ENCODE measurements around the gene AK9. TPM values are rescaled to one million over a fixed set of nuclear protein-coding genes. Genes with fewer than 3 reads are reported as not detected.

The AK9 gene
- total and polyA plus RNA-seq, 7 experiments from 2014 or later = 5.8 to 19.5 (median 7.3) TPM

DNA sequence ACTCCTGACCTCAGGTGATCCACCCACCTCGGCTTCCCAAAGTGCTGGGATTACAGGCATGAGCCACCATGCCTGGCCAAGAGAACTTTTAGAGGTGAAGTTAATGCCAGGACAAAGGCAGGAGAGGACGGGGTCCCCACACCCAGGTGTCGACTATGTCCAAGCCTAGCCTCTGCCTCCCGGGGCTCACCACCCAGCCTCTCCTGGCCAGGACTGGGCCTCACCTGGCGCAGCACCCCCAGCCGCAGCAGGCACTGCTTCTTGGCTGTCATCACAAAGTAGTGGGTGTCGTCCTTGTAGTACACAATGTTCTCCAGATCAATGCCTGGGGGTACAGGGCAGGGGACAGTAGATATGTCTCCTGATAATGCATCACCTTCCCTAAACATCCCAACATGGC is 239.6 kb downstream of the AK9 start:
- ChIA-PET CTCF (no interaction called here), POLR2A (interaction anchor here (2.7 to 5.6 kb wide), 3 partner anchors 10 to 69 kb away, joined by 13 to 48 read pairs (median 40); partner anchors contain the start of genes CD164, PPIL6 and SMPD2)
- ATAC-seq (no peak), DNase-seq (no peak)
- no peaks in the 10 kb centered on the region for H3K9me3 ChIP-seq (ENCODE audit: control insufficient read depth in 2 of 3, low read length in 3 of 3)
- H3K9me3 Mint-ChIP-seq = no peaks in the 10 kb centered on the region
- peaks cover 0 to 28% (median 0%) of the 10 kb centered on the region in 5 donors for H3K36me3 Mint-ChIP-seq
- intact Hi-C loops (cut with micrococcal nuclease) = loop anchor here (5.0 to 10.0 kb wide), 3 partner anchors 1154 to 1627 kb away; partner anchors contain the start of genes AFG1L (in 1 of the 2), CDK19 (in 1 of the 2) and SCML4 (in 1 of the 2)
- H3K4me3 ChIP-seq (ENCODE audit: low read length) = no peak overlapping the region
- H3K27me3 Mint-ChIP-seq = no peaks in the 10 kb centered on the region
- no peak overlapping the region for H3K27ac ChIP-seq (ENCODE audit: low read depth, low read length)
- peaks cover 0 to 44% (median 10%) of the 10 kb centered on the region in 3 experiments for H3K36me3 ChIP-seq (ENCODE audit: control insufficient read depth in 2 of 3, insufficient read depth in 3 of 3, low read length in 3 of 3)
- H3K4me3 Mint-ChIP-seq = no peak overlapping the region
- peaks cover 36 to 37% of the 10 kb centered on the region in 2 donors for H3K4me1 ChIP-seq (ENCODE audit: control insufficient read depth in 2 of 2, insufficient read depth in 2 of 2, low read length in 2 of 2)
- peak overlapping the region in 7 of 9 donors; percentile 20 to 85 (median 64) for H3K27ac Mint-ChIP-seq
- H3K27me3 ChIP-seq (ENCODE audit: control insufficient read depth in 2 of 2, insufficient read depth in 2 of 2, low read length in 2 of 2) = no peaks in the 10 kb centered on the region
- H3K4me1 Mint-ChIP-seq = peaks cover 29 to 63% (median 54%) of the 10 kb centered on the region in 7 donors

GRCh38 chr6:109450801-109451200 is 240.2 kb downstream of the AK9 start:
- H3K27me3 ChIP-seq (ENCODE audit: control insufficient read depth in 2 of 2, insufficient read depth in 2 of 2, low read length in 2 of 2) = no peaks in the 10 kb centered on the region
- H3K9me3 ChIP-seq (ENCODE audit: control insufficient read depth in 2 of 3, low read length in 3 of 3) = no peaks in the 10 kb centered on the region
- Mint-ChIP-seq H3K27me3 (no peaks in the 10 kb centered on the region), H3K4me1 (peaks cover 29 to 65% (median 55%) of the 10 kb centered on the region in 7 donors), H3K36me3 (peaks cover 0 to 30% (median 0%) of the 10 kb centered on the region in 5 donors), H3K27ac (peak overlapping the region in 7 of 9 donors; percentile 5 to 91 (median 52)), H3K9me3 (no peaks in the 10 kb centered on the region), H3K4me3 (peak overlapping the region in 4 of 10 donors; percentile 34 to 78 (median 46))
- intact Hi-C loops (cut with micrococcal nuclease) = loop anchor here (1.0 to 10.0 kb wide), 4 partner anchors 10 to 1626 kb away; partner anchors contain the start of genes AFG1L (in 1 of the 2), CDK19 (in 1 of the 2) and SCML4 (in 1 of the 2)
- H3K36me3 ChIP-seq (ENCODE audit: control insufficient read depth in 2 of 3, insufficient read depth in 3 of 3, low read length in 3 of 3) = peaks cover 0 to 50% (median 10%) of the 10 kb centered on the region in 3 experiments
- peak overlapping the region; percentile 44 for H3K27ac ChIP-seq (ENCODE audit: low read depth, low read length)
- CTCF ChIA-PET = interaction anchor here (1.0 kb wide), 1 partner anchor 66 kb away, joined by 3 read pairs; no protein-coding TSS in a partner anchor
- H3K4me3 ChIP-seq (ENCODE audit: low read length) = no peak overlapping the region
- peaks cover 30 to 31% of the 10 kb centered on the region in 2 donors for H3K4me1 ChIP-seq (ENCODE audit: control insufficient read depth in 2 of 2, insufficient read depth in 2 of 2, low read length in 2 of 2)
- POLR2A ChIA-PET = interaction anchor here (1.2 to 5.6 kb wide), 3 partner anchors 10 to 68 kb away, joined by 4 to 40 read pairs (median 13); partner anchors contain the start of genes CD164, PPIL6, SMPD2 and ZBTB24
- DNase-seq (no peak), ATAC-seq (no peak)

- Histone ChIP-seq H3K4me3 (ENCODE audit: low read length) (no peak overlapping the region), H3K27ac (ENCODE audit: low read depth, low read length) (peak overlapping the region; percentile 44)
- H3K27ac Mint-ChIP-seq = peak overlapping the region; percentile 63 to 92 (median 86)
These were observed 241.0 kb downstream of the AK9 start for GRCh38 chr6:109449795-109450673.

GRCh38 chr6:109449064-109449794 is 241.8 kb downstream of the AK9 start:
- DNase-seq (no peak), ATAC-seq (peak; percentile 3)
- Histone ChIP-seq H3K4me1 (ENCODE audit: control insufficient read depth in 2 of 2, insufficient read depth in 2 of 2, low read length in 2 of 2) (peaks cover 27 to 28% of the 10 kb centered on the region in 2 donors), H3K27ac (ENCODE audit: low read depth, low read length) (peak overlapping the region; percentile 44), H3K36me3 (ENCODE audit: control insufficient read depth in 2 of 3, insufficient read depth in 3 of 3, low read length in 3 of 3) (peaks cover 4 to 61% (median 10%) of the 10 kb centered on the region in 3 experiments), H3K27me3 (ENCODE audit: control insufficient read depth in 2 of 2, insufficient read depth in 2 of 2, low read length in 2 of 2) (no peaks in the 10 kb centered on the region), H3K4me3 (ENCODE audit: low read length) (no peak overlapping the region), H3K9me3 (ENCODE audit: control insufficient read depth in 2 of 3, low read length in 3 of 3) (no peaks in the 10 kb centered on the region)
- H3K4me3 Mint-ChIP-seq = peak overlapping the region in 7 of 10 donors; percentile 50 to 81 (median 63)
- H3K9me3 Mint-ChIP-seq = no peaks in the 10 kb centered on the region
- H3K27me3 Mint-ChIP-seq = no peaks in the 10 kb centered on the region
- H3K27ac Mint-ChIP-seq = peak overlapping the region; percentile 60 to 92 (median 86)
- peaks cover 0 to 26% (median 0%) of the 10 kb centered on the region in 5 donors for H3K36me3 Mint-ChIP-seq
- POLR2A ChIA-PET = interaction anchor here (1.0 to 5.6 kb wide), 4 partner anchors 8 to 66 kb away, joined by 5 to 40 read pairs (median 10); partner anchors contain the start of genes CD164, PPIL6 and SMPD2
- CTCF ChIA-PET = interaction anchor here (1.4 kb wide), 1 partner anchor 66 kb away, joined by 5 read pairs; no protein-coding TSS in a partner anchor
- H3K4me1 Mint-ChIP-seq = peaks cover 25 to 57% (median 50%) of the 10 kb centered on the region in 7 donors
- intact Hi-C loops (cut with micrococcal nuclease) = loop anchor here (1.0 to 10.0 kb wide), 3 partner anchors 8 to 1426 kb away; partner anchors contain the start of gene AMD1 (in 1 of the 2)

More at GRCh38 chr6:109449795-109450673, 241.0 kb downstream of the AK9 start:
- Mint-ChIP-seq H3K27me3 (no peaks in the 10 kb centered on the region), H3K4me3 (peak overlapping the region; percentile 21 to 81 (median 61)), H3K4me1 (peaks cover 29 to 62% (median 55%) of the 10 kb centered on the region in 7 donors), H3K9me3 (no peaks in the 10 kb centered on the region), H3K36me3 (peaks cover 0 to 30% (median 0%) of the 10 kb centered on the region in 5 donors)
- peak; percentile 47 for ATAC-seq
- DNase-seq = peak in 6 of 9 donors; percentile 37 to 53 (median 48)
- Histone ChIP-seq H3K4me1 (ENCODE audit: control insufficient read depth in 2 of 2, insufficient read depth in 2 of 2, low read length in 2 of 2) (peaks cover 30 to 31% of the 10 kb centered on the region in 2 donors), H3K36me3 (ENCODE audit: control insufficient read depth in 2 of 3, insufficient read depth in 3 of 3, low read length in 3 of 3) (peaks cover 3 to 53% (median 10%) of the 10 kb centered on the region in 3 experiments), H3K27me3 (ENCODE audit: control insufficient read depth in 2 of 2, insufficient read depth in 2 of 2, low read length in 2 of 2) (no peaks in the 10 kb centered on the region), H3K9me3 (ENCODE audit: control insufficient read depth in 2 of 3, low read length in 3 of 3) (no peaks in the 10 kb centered on the region)
- intact Hi-C loops (cut with micrococcal nuclease) = loop anchor here (1.0 to 10.0 kb wide), 6 partner anchors 9 to 1625 kb away; partner anchors contain the start of genes AFG1L (in 1 of the 2), AMD1 (in 1 of the 2), CDK19 (in 1 of the 2) and SCML4 (in 1 of the 2)
- ChIA-PET POLR2A (interaction anchor here (1.2 to 5.6 kb wide), 4 partner anchors 9 to 67 kb away, joined by 4 to 40 read pairs (median 10); partner anchors contain the start of genes CD164, PPIL6, SMPD2 and ZBTB24), CTCF (interaction anchor here (1.0 kb wide), 1 partner anchor 65 kb away, joined by 3 read pairs; no protein-coding TSS in a partner anchor)

GRCh38 chr6:109448615-109449014 is 242.4 kb downstream of the AK9 start:
- Mint-ChIP-seq H3K4me3 (peak overlapping the region in 4 of 10 donors; percentile 24 to 78 (median 62)), H3K4me1 (peaks cover 20 to 51% (median 44%) of the 10 kb centered on the region in 7 donors), H3K9me3 (no peaks in the 10 kb centered on the region), H3K36me3 (peaks cover 0 to 26% (median 0%) of the 10 kb centered on the region in 5 donors), H3K27ac (peak overlapping the region; percentile 7 to 87 (median 73)), H3K27me3 (no peaks in the 10 kb centered on the region)
- ChIA-PET CTCF (interaction anchor here (1.4 kb wide), 1 partner anchor 65 kb away, joined by 5 read pairs; no protein-coding TSS in a partner anchor), POLR2A (interaction anchor here (1.0 to 2.7 kb wide), 3 partner anchors 7 to 66 kb away, joined by 5 to 13 read pairs (median 7); partner anchors contain the start of genes PPIL6 and SMPD2)
- Histone ChIP-seq H3K9me3 (ENCODE audit: control insufficient read depth in 2 of 3, low read length in 3 of 3) (no peaks in the 10 kb centered on the region), H3K4me3 (ENCODE audit: low read length) (no peak overlapping the region), H3K27me3 (ENCODE audit: control insufficient read depth in 2 of 2, insufficient read depth in 2 of 2, low read length in 2 of 2) (no peaks in the 10 kb centered on the region), H3K4me1 (ENCODE audit: control insufficient read depth in 2 of 2, insufficient read depth in 2 of 2, low read length in 2 of 2) (peaks cover 21 to 22% of the 10 kb centered on the region in 2 donors), H3K36me3 (ENCODE audit: control insufficient read depth in 2 of 3, insufficient read depth in 3 of 3, low read length in 3 of 3) (peaks cover 4 to 65% (median 10%) of the 10 kb centered on the region in 3 experiments), H3K27ac (ENCODE audit: low read depth, low read length) (peak overlapping the region; percentile 38)
- DNase-seq = no peak
- intact Hi-C loops (cut with micrococcal nuclease) = loop anchor here (1.0 to 10.0 kb wide), 3 partner anchors 7 to 1426 kb away; partner anchors contain the start of gene AMD1 (in 1 of the 2)
- ATAC-seq = no peak

Measured in naive thymus-derived CD4-positive, alpha-beta T cell (primary cell).